ENCODE data around the gene FPGS.

- no peak for TF ChIP-seq EZH2 (IDR thresholded peaks at IDR 0.05)
- TF ChIP-seq POLR2AphosphoS5 (IDR thresholded peaks at IDR 0.05; ENCODE audit: borderline replicate concordance, low read depth, low read length), result no peak
- TF ChIP-seq FOXP2 (optimal IDR thresholded peaks at IDR 0.05; ENCODE audit: control extremely low read depth, extremely low read length, insufficient read depth), result no peak
These were observed 12.2 kb downstream of the FPGS start for GRCh38 chr9:127814619-127815511.
